ENCODE data around the gene ZSCAN21. TPM values are rescaled to one million over a fixed set of nuclear protein-coding genes. Genes with fewer than 3 reads are reported as not detected.

Gene ZSCAN21
- total RNA-seq, 2 experiments from 2014 or later = 6.3 to 6.9 TPM

DNA sequence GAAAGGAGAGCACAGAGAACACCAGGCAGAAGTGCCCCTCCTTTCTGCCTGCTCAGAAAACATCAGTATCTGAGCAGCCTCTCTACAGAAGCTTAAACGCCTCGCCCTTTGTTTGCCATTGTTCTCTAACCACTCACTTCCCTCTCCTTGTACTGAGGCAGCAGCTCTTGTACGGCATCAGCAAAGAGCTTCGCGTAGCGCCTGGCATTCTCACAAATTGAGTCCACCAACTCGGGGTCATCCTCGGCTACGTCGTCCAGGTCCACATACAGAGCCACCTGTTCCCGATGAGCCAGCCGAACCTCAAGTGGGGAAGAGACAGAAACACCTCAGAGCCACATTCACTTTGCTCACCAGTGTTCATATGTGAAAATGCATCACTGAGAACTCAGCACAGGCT is 49.9 kb downstream of the ZSCAN21 start:
- TF ChIP-seq, protein P1, sequence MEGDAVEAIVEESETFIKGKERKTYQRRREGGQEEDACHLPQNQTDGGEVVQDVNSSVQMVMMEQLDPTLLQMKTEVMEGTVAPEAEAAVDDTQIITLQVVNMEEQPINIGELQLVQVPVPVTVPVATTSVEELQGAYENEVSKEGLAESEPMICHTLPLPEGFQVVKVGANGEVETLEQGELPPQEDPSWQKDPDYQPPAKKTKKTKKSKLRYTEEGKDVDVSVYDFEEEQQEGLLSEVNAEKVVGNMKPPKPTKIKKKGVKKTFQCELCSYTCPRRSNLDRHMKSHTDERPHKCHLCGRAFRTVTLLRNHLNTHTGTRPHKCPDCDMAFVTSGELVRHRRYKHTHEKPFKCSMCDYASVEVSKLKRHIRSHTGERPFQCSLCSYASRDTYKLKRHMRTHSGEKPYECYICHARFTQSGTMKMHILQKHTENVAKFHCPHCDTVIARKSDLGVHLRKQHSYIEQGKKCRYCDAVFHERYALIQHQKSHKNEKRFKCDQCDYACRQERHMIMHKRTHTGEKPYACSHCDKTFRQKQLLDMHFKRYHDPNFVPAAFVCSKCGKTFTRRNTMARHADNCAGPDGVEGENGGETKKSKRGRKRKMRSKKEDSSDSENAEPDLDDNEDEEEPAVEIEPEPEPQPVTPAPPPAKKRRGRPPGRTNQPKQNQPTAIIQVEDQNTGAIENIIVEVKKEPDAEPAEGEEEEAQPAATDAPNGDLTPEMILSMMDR (IDR thresholded peaks at IDR 0.05) = no peak
- H3K36me3 Mint-ChIP-seq (ENCODE audit: low read depth) = peaks cover 58% of the 10 kb centered on the region
- no peaks in the 10 kb centered on the region for H3K9me3 Mint-ChIP-seq
- DNase-seq = no peak
- ChIA-PET POLR2A (interaction anchor here (0.6 to 8.5 kb wide), 7 partner anchors 8 to 48 kb away, joined by 3 to 187 read pairs (median 19); partner anchors contain the start of genes COPS6 and MBLAC1), CTCF (interaction anchor here (2.5 kb wide), 1 partner anchor 9 kb away, joined by 10 read pairs; no protein-coding TSS in a partner anchor)
- peak overlapping the region; percentile 91 for H3K4me3 Mint-ChIP-seq
- peak overlapping the region; percentile 95 for H3K27ac Mint-ChIP-seq
- intact Hi-C loops (cut with micrococcal nuclease) = no loop called here
- H3K27me3 Mint-ChIP-seq = no peaks in the 10 kb centered on the region
- H3K4me1 Mint-ChIP-seq (ENCODE audit: low read depth) = peaks cover 50% of the 10 kb centered on the region
- ATAC-seq = no peak

GRCh38 chr7:100100420-100101015 is 50.9 kb downstream of the ZSCAN21 start:
- Mint-ChIP-seq H3K9me3 (no peaks in the 10 kb centered on the region), H3K36me3 (ENCODE audit: low read depth) (peaks cover 51% of the 10 kb centered on the region), H3K4me3 (peak overlapping the region; percentile 91), H3K27ac (peak overlapping the region; percentile 95), H3K4me1 (ENCODE audit: low read depth) (peaks cover 44% of the 10 kb centered on the region), H3K27me3 (no peaks in the 10 kb centered on the region)
- TF ChIP-seq, protein P1 (IDR thresholded peaks at IDR 0.05) = no peak
- ATAC-seq = peak; percentile 76
- peak; percentile 87 for DNase-seq
- POLR2A ChIA-PET = interaction anchor here (0.7 to 8.5 kb wide), 27 partner anchors 9 to 444 kb away, joined by 3 to 187 read pairs (median 4); partner anchors contain the start of genes CNPY4, COPS6, MBLAC1 and MEPCE
- CTCF ChIA-PET = interaction anchor here (0.6 to 3.1 kb wide), 9 partner anchors 8 to 50 kb away, joined by 3 to 18 read pairs (median 6); partner anchors contain the start of genes MBLAC1 and ZSCAN21
- intact Hi-C loops (cut with micrococcal nuclease) = no loop called here

DNA sequence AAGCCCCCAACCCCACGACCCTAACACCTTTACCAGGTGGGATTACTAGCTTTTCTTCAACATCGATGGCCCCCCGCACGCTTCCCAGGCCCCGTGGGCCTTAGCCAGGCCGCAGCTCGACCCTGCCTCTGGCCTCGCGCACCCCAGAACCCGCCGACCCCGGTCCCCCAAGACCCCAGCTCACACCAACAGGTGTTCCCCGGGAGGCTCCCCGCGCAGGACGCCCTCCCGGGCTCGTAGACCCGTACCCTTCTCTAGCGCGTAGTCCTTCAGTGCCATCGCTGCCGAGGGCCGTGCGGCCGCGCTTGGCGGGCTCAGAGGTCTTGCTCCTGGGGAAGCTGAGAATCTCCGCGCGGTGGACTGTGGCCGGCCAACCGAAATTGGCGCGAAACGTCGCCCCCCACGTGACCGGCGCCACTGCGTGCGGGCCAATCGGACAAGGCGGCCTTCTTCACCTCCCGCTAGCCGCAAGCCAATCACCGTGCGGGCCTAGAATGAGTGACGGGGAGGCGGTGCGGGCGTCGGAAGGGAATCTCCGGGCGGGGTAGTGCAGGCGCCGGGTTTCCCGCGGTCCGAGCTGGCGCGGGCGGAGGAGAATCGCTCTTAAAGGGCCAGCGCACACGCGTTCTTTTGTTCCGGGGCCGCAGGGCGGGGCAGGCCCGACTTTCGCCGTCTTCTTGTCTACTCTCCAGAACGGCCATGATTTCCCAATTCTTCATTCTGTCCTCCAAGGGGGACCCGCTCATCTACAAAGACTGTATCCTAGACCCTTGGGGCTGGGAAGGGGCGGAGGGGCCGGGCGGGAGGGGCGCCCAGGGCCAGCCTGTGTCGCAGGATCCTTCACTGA is 51.7 kb downstream of the ZSCAN21 start, which contains the start of the genes AP4M1 and MCM7:
Gene AP4M1, plus strand, starts transcription at position 628 of the 847 bp plus-strand sequence. Its CDS starts 72 bp downstream, at position 700.
Gene MCM7, minus strand, starts transcription at position 382 of the 847 bp plus-strand sequence. Its CDS starts 103 bp downstream, at position 279.
- H3K4me1 Mint-ChIP-seq (ENCODE audit: low read depth) = peaks cover 39% of the 10 kb centered on the region
- POLR2A ChIA-PET = interaction anchor here (0.7 to 8.5 kb wide), 27 partner anchors 10 to 666 kb away, joined by 3 to 187 read pairs (median 4); partner anchors contain the start of genes CNPY4, COPS6, MBLAC1 and MEPCE
- intact Hi-C loops (cut with micrococcal nuclease) = no loop called here
- H3K36me3 Mint-ChIP-seq (ENCODE audit: low read depth) = peaks cover 44% of the 10 kb centered on the region
- peak; percentile 91 for ATAC-seq
- CTCF ChIA-PET = interaction anchor here (0.9 to 3.1 kb wide), 15 partner anchors 9 to 109 kb away, joined by 3 to 18 read pairs (median 5); partner anchors contain the start of genes MBLAC1 and ZSCAN21
- H3K27me3 Mint-ChIP-seq = no peaks in the 10 kb centered on the region
- peak within 1 kb of the TSS; percentile 91 for H3K4me3 Mint-ChIP-seq
- TF ChIP-seq, protein P1 (IDR thresholded peaks at IDR 0.05) = no peak
- peak; percentile 99 for DNase-seq
- no peaks in the 10 kb centered on the region for H3K9me3 Mint-ChIP-seq
- peak within 1 kb of the TSS; percentile 95 for H3K27ac Mint-ChIP-seq

GRCh38 chr7:100102950-100103840 is 53.6 kb downstream of the ZSCAN21 start:
- TF ChIP-seq, protein P1 (IDR thresholded peaks at IDR 0.05) = no peak

More at GRCh38 chr7:100102950-100103840, 53.6 kb downstream of the ZSCAN21 start:
- H3K27me3 Mint-ChIP-seq = no peaks in the 10 kb centered on the region
- no peak for DNase-seq
- no peak for ATAC-seq
- peaks cover 37% of the 10 kb centered on the region for H3K36me3 Mint-ChIP-seq (ENCODE audit: low read depth)
- peaks cover 27% of the 10 kb centered on the region for H3K4me1 Mint-ChIP-seq (ENCODE audit: low read depth)
- peak overlapping the region; percentile 91 for H3K4me3 Mint-ChIP-seq
- peak overlapping the region; percentile 72 for H3K27ac Mint-ChIP-seq
- no peaks in the 10 kb centered on the region for H3K9me3 Mint-ChIP-seq
- CTCF ChIA-PET = interaction anchor here (0.7 to 3.1 kb wide), 6 partner anchors 8 to 278 kb away, joined by 3 to 18 read pairs (median 3); no protein-coding TSS in a partner anchor
- POLR2A ChIA-PET = interaction anchor here (1.1 to 8.5 kb wide), 4 partner anchors 10 to 479 kb away, joined by 3 to 187 read pairs (median 51); partner anchors contain the start of genes COPS6 and MBLAC1
- intact Hi-C loops (cut with micrococcal nuclease) = no loop called here
